HepG2 (cell line): ENCODE measurements around the gene KCND1.

Source experiments
- CTCF ChIP-seq: sonication (generic); formaldehyde crosslinking; IDR thresholded peaks from 2 replicates; pipeline ENCODE4 v1.5.0; 2020; ENCODE audit warnings: mild to moderate bottlenecking, missing genetic modification reagents, moderate library complexity
- JUNB ChIP-seq: sonication (generic); formaldehyde crosslinking; IDR thresholded peaks from 2 replicates; pipeline ENCODE4 v1.8.0; 2022; ENCODE audit warnings: missing genetic modification reagents, mild to moderate bottlenecking, borderline replicate concordance
- MYNN ChIP-seq: sonication (generic); formaldehyde crosslinking; IDR thresholded peaks from 2 replicates; pipeline ENCODE4 v1.4.0; 2020; ENCODE audit warnings: mild to moderate bottlenecking, low read depth, missing genetic modification reagents
- SMARCC2 ChIP-seq: fragments of 450-650 bp; IDR thresholded peaks from 2 replicates; pipeline ENCODE4 v1.6.1; 2017; ENCODE audit warnings: antibody characterized with exemption, mild to moderate bottlenecking
- THAP11 ChIP-seq: IDR thresholded peaks from 2 replicates; pipeline ENCODE4 v1.6.1; 2016; ENCODE audit warnings: missing biosample characterization, missing genetic modification reagents
- TOPORS ChIP-seq: sonication (generic); formaldehyde crosslinking; IDR thresholded peaks from 2 replicates; pipeline ENCODE4 v1.8.0; 2023; ENCODE audit warnings: mild to moderate bottlenecking, missing genetic modification reagents
- ZMYM4 ChIP-seq: sonication (generic); formaldehyde crosslinking; IDR thresholded peaks from 2 replicates; pipeline ENCODE4 v1.8.1; 2023; ENCODE audit warnings: mild to moderate bottlenecking, missing genetic modification reagents
- ZNF24 ChIP-seq: fragments of 450-650 bp; IDR thresholded peaks from 2 replicates; pipeline ENCODE4 v1.6.1; 2017; ENCODE audit warnings: antibody characterized with exemption, mild to moderate bottlenecking
- ZNF33B ChIP-seq: sonication (generic); formaldehyde crosslinking; IDR thresholded peaks from 2 replicates; pipeline ENCODE4 v1.5.1; 2020; ENCODE audit warnings: mild to moderate bottlenecking, missing genetic modification reagents
- ZNF780A ChIP-seq: sonication (generic); formaldehyde crosslinking; IDR thresholded peaks from 2 replicates; pipeline ENCODE4 v1.8.0; 2022; ENCODE audit warnings: mild to moderate bottlenecking, missing genetic modification reagents, moderate library complexity
- ZSCAN12 ChIP-seq: sonication (generic); formaldehyde crosslinking; IDR thresholded peaks from 2 replicates; pipeline ENCODE4 v1.9.0; 2021; ENCODE audit warnings: mild to moderate bottlenecking, missing genetic modification reagents

- no peak for TF ChIP-seq ZNF33B (CRISPR knock-in tag)
- TF ChIP-seq ZSCAN12: no peak
- TF ChIP-seq CTCF (CRISPR knock-in tag): no peak
- TF ChIP-seq MYNN (CRISPR knock-in tag): no peak
- no peak for TF ChIP-seq TOPORS
- no peak for TF ChIP-seq ZNF780A
- TF ChIP-seq ZMYM4: no peak
- no peak for TF ChIP-seq ZNF24
- no peak for TF ChIP-seq JUNB (CRISPR knock-in tag)
- TF ChIP-seq THAP11: no peak
- TF ChIP-seq SMARCC2: no peak
These were observed 11.4 kb upstream of the KCND1 start for GRCh38 chrX:48983081-48983480.
